A549 (cell line): ENCODE measurements around the gene TNFRSF19.

Experiments
- CHD2 ChIP-seq: fragments of 150-350 bp; IDR thresholded peaks from 2 replicates; pipeline ENCODE4 v1.6.1; 2014; ENCODE audit warnings: low read length; ENCODE audit not compliant: partially characterized antibody
- EP300 ChIP-seq, 2 experiments: fragments of >200 bp; sonication (Bioruptor Twin); formaldehyde crosslinking; IDR thresholded peaks; 2 replicates in 1 of 2; 3 replicates in 1 of 2; pipeline ENCODE4 v1.6.1; 2016 to 2017
- FOXS1 ChIP-seq: fragments of 250-450 bp; sonication (Bioruptor Pico); IDR thresholded peaks from 2 replicates; pipeline ENCODE4 v1.5.0; 2020; ENCODE audit warnings: mild to moderate bottlenecking, moderate library complexity
- HOXB13 ChIP-seq: fragments of 250-450 bp; sonication (Bioruptor Pico); IDR thresholded peaks from 2 replicates; pipeline ENCODE4 v1.5.0; 2020; ENCODE audit warnings: low read depth, mild to moderate bottlenecking, moderate library complexity
- RAD21 ChIP-seq, 2 experiments: fragments of >200 bp in 1 of 2; sonication (Bioruptor Twin) in 1 of 2; formaldehyde crosslinking in 1 of 2; IDR thresholded peaks in 1 of 2; conservative IDR thresholded peaks in 1 of 2; 2 replicates in 1 of 2; 3 replicates in 1 of 2; pipeline ENCODE4 v1.6.1; 2012 to 2018; ENCODE audit warnings: inconsistent platforms in 1 of 2
- TF ChIP-seq, protein P1 (sequence below): fragments of >200 bp; sonication (Bioruptor Twin); formaldehyde crosslinking; IDR thresholded peaks from 3 replicates; pipeline ENCODE4 v1.5.1; 2016

DNA sequence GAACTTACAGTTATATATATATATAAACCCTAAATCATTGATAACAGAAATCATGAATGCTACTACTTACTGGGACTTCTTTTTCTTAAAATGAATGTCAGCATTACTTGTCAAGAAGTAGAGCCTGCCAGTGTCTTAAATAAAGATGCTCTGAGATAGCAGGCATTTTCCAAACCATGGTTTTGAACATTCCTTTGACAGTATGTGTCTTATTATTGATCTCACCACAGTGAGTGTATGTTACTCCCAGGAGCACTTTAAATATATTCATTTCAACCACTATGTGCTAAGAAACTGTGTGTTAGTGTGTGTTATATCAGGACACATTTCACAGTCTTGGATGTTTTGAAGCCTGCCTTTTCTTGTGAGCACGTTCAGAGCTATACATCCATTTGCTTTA, 28.2 kb downstream of the TNFRSF19 start:
- TF ChIP-seq HOXB13 (CRISPR knock-in tag) (no peak), CHD2 (no peak), EP300 (IDR thresholded peaks at IDR 0.05) (no peak), FOXS1 (CRISPR knock-in tag) (no peak), RAD21 (conservative IDR thresholded peaks at IDR 0.05 in 1 of 2, IDR thresholded peaks at IDR 0.05 in 1 of 2) (no peak)
- TF ChIP-seq, protein P1, sequence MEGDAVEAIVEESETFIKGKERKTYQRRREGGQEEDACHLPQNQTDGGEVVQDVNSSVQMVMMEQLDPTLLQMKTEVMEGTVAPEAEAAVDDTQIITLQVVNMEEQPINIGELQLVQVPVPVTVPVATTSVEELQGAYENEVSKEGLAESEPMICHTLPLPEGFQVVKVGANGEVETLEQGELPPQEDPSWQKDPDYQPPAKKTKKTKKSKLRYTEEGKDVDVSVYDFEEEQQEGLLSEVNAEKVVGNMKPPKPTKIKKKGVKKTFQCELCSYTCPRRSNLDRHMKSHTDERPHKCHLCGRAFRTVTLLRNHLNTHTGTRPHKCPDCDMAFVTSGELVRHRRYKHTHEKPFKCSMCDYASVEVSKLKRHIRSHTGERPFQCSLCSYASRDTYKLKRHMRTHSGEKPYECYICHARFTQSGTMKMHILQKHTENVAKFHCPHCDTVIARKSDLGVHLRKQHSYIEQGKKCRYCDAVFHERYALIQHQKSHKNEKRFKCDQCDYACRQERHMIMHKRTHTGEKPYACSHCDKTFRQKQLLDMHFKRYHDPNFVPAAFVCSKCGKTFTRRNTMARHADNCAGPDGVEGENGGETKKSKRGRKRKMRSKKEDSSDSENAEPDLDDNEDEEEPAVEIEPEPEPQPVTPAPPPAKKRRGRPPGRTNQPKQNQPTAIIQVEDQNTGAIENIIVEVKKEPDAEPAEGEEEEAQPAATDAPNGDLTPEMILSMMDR: no peak
